ENCODE results near the gene MYMK. TPM values are rescaled to one million over a fixed set of nuclear protein-coding genes. Genes with fewer than 3 reads are reported as not detected.
A peak's percentile ranks its signal among the peaks of the same experiment; 100 is the strongest.

MYMK gene
- total RNA-seq, 2 donors from 2014 or later = not detected

GRCh38 chr9:133553973-133554713 lies 29.4 kb upstream of the MYMK start:
- H3K27ac Mint-ChIP-seq = no peak overlapping the region
- H3K36me3 Mint-ChIP-seq (ENCODE audit: low read depth) = no peaks in the 10 kb centered on the region
- WGBS, 2 experiments (ENCODE audit: insufficient coverage in 1 of 2, insufficient read length in 1 of 2) = 87 to 88% methylated on average over 6 to 31 of the region's 31 CpGs
- no peaks in the 10 kb centered on the region for H3K27me3 Mint-ChIP-seq (ENCODE audit: insufficient read depth)
- no peak overlapping the region for H3K9ac ChIP-seq (ENCODE audit: extremely low read depth, low read length, poor library complexity, severe bottlenecking)
- H3K4me1 ChIP-seq (ENCODE audit: control insufficient read depth, insufficient read depth, low read length) = peaks cover 4% of the 10 kb centered on the region
- H3K4me1 Mint-ChIP-seq = peaks cover 12% of the 10 kb centered on the region
- H3K36me3 ChIP-seq (ENCODE audit: control insufficient read depth, insufficient read depth, low read length) = no peaks in the 10 kb centered on the region
- TF ChIP-seq CTCF (conservative IDR thresholded peaks at IDR 0.05) = no peak
- H3K27me3 ChIP-seq (ENCODE audit: control insufficient read depth, insufficient read depth, low read length, poor library complexity, severe bottlenecking) = no peaks in the 10 kb centered on the region
- no peak overlapping the region for H3K4me3 Mint-ChIP-seq
- DNase-seq = peak; percentile 75
- H3K4me3 ChIP-seq (ENCODE audit: low read length) = no peak overlapping the region
- no peaks in the 10 kb centered on the region for H3K9me3 ChIP-seq (ENCODE audit: control insufficient read depth, low read length)
- H3K9me3 Mint-ChIP-seq = no peaks in the 10 kb centered on the region
- no peak overlapping the region for H3K27ac ChIP-seq (ENCODE audit: low read depth, low read length)

- Mint-ChIP-seq H3K4me3 (no peak overlapping the region), H3K27me3 (ENCODE audit: insufficient read depth) (no peaks in the 10 kb centered on the region), H3K9me3 (no peaks in the 10 kb centered on the region), H3K4me1 (peaks cover 4% of the 10 kb centered on the region), H3K36me3 (ENCODE audit: low read depth) (no peaks in the 10 kb centered on the region), H3K27ac (no peak overlapping the region)
- Histone ChIP-seq H3K27me3 (ENCODE audit: control insufficient read depth, insufficient read depth, low read length, poor library complexity, severe bottlenecking) (no peaks in the 10 kb centered on the region), H3K9ac (ENCODE audit: extremely low read depth, low read length, poor library complexity, severe bottlenecking) (no peak overlapping the region), H3K4me1 (ENCODE audit: control insufficient read depth, insufficient read depth, low read length) (no peaks in the 10 kb centered on the region), H3K9me3 (ENCODE audit: control insufficient read depth, low read length) (no peaks in the 10 kb centered on the region), H3K36me3 (ENCODE audit: control insufficient read depth, insufficient read depth, low read length) (no peaks in the 10 kb centered on the region), H3K27ac (ENCODE audit: low read depth, low read length) (no peak overlapping the region), H3K4me3 (ENCODE audit: low read length) (no peak overlapping the region)
- DNase-seq = no peak
- 89 to 97% methylated on average over 10 of the region's 10 CpGs for WGBS, 2 experiments (ENCODE audit: insufficient coverage in 1 of 2, insufficient read length in 1 of 2)
- TF ChIP-seq CTCF (conservative IDR thresholded peaks at IDR 0.05) = no peak
Measured at GRCh38 chr9:133553123-133553522, 28.4 kb upstream of the MYMK start.

- Histone ChIP-seq H3K27ac (ENCODE audit: low read depth, low read length) (no peak overlapping the region), H3K4me3 (ENCODE audit: low read length) (no peak overlapping the region), H3K4me1 (ENCODE audit: control insufficient read depth, insufficient read depth, low read length) (no peaks in the 10 kb centered on the region), H3K9me3 (ENCODE audit: control insufficient read depth, low read length) (no peaks in the 10 kb centered on the region), H3K9ac (ENCODE audit: extremely low read depth, low read length, poor library complexity, severe bottlenecking) (no peak overlapping the region), H3K36me3 (ENCODE audit: control insufficient read depth, insufficient read depth, low read length) (no peaks in the 10 kb centered on the region), H3K27me3 (ENCODE audit: control insufficient read depth, insufficient read depth, low read length, poor library complexity, severe bottlenecking) (no peaks in the 10 kb centered on the region)
- no peaks in the 10 kb centered on the region for H3K27me3 Mint-ChIP-seq (ENCODE audit: insufficient read depth)
- DNase-seq = no peak
- 93 to 95% methylated on average over 8 of the region's 8 CpGs for WGBS, 2 experiments (ENCODE audit: insufficient coverage in 1 of 2, insufficient read length in 1 of 2)
- H3K4me1 Mint-ChIP-seq = no peaks in the 10 kb centered on the region
- TF ChIP-seq CTCF (conservative IDR thresholded peaks at IDR 0.05) = no peak
- H3K9me3 Mint-ChIP-seq = no peaks in the 10 kb centered on the region
- H3K4me3 Mint-ChIP-seq = no peak overlapping the region
- H3K27ac Mint-ChIP-seq = no peak overlapping the region
- no peaks in the 10 kb centered on the region for H3K36me3 Mint-ChIP-seq (ENCODE audit: low read depth)
Measured at GRCh38 chr9:133552236-133552635, 27.5 kb upstream of the MYMK start.
